ENCODE results near the gene WNT6.
A peak's percentile ranks its signal among the peaks of the same experiment; 100 is the strongest.

WNT6 gene

DNA sequence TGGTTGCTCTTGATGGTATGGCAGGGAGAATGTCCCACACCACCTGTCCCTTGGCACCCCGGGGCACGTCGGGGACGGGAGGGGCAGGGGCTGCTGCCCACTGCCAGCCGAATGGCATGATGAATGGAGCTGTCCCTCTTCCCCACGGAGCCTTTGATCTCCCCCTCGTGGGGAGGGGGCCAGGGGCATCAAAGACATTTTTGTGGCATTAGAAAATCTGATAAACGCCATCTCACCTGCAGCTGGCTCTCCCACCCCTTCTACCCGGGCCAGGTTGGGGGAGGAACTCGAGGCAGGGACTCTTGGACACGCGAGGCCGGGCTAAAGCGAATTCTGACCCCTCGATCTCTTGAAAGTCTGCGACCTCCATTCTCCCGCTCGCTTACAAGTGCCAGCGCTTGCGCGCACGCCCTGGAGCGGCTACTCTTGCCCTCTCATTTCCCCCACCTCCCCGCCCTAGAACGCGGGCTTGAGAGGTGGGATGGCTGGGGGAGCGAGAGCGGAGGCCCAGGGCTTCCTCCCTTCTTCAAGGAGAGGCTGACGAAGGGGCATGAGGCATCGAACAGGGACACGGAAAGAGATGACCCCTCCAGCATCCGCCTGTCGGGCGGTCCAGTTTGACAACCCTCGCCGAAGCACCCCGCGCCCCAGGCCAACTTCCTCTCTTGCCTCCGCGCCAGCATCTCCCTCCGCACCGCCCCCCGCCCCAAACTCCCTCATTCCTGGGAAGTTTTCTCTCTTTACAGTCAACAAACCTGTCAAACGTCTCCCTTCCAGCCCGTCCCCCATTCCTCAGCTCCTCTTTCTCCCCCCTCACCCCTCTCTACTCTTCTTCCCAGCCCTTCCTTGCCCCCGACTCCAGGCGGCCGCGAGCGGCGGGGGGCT lies 692 bp upstream of the WNT6 start:
- DNase-seq = no peak

GRCh38 chr2:218859988-218860831 lies 605 bp downstream of the WNT6 start:
- no peak for DNase-seq

- DNase-seq = no peak
Measured at GRCh38 chr2:218860950-218861381, 1.4 kb downstream of the WNT6 start.

GRCh38 chr2:218861645-218862318 lies 2.2 kb downstream of the WNT6 start:
- DNase-seq = no peak

GRCh38 chr2:218863021-218863520 lies 3.5 kb downstream of the WNT6 start:
- DNase-seq = no peak

DNA sequence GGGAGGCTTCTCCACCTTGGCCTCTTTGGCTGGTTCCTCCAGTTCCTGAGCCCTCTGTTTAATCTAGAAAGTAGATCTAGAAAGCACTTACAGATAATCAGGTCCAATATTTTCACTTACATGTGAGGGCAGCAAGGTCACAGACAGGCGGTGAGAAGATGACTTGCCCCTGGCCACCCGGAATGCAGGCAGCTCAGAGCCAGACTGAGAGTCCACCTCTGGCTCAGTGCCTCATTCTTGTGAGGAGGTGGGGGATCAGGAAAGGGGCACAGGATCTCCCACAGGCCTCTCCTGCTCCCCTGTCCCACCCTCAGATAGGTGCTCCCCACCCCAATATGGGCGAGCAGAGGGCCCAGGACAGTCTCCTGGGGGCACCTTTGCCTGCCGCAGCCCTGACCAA lies 5.8 kb downstream of the WNT6 start:
- no peak for DNase-seq

DNA sequence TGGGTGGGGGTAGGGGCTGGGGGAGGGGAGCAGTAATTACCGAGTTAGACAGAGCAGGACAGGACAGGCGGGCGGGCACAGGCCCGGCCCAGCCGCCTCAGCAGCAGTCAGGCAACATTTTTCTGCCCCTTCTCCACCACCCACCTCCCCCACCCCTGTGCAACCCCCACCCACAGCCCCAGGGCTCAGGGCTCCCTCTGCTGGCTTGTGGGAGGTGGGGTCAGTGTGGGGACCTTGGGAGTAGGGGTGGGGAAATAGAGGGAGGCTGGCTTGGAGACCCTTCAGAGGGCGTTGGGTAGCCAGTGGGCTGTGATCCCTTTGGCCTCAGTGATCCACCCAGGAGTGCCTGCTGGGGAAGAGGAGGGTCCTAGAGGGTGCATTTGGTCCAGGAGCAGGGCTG lies 6.4 kb downstream of the WNT6 start:
- DNase-seq = no peak

- DNase-seq = no peak
Measured at GRCh38 chr2:218867900-218868299, 8.3 kb downstream of the WNT6 start.

DNA sequence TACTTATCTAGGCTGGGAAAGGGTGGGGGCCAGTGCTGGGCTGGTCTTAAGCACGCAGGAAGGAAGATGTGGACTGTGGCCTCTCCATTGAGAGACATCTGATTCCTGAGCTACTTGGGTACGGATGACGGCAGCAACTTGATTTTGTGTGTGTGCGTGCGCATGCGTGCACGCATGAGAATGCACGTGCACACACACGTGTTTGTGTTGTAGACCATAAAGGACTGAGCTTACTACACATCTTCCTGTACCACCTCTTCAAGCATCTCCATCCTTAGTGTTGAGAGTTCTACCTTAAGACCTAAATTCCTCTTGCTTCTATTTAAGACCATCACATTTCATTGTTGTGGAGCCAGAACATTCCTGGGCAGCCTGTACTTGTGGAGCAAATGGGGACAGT lies 9.5 kb downstream of the WNT6 start:
- no peak for DNase-seq

GRCh38 chr2:218870984-218871344 lies 11.4 kb downstream of the WNT6 start:
- DNase-seq = no peak

GRCh38 chr2:218871345-218872302 lies 12.0 kb downstream of the WNT6 start:
- no peak for DNase-seq

- DNase-seq = no peak
Measured at GRCh38 chr2:218872645-218873358, 13.2 kb downstream of the WNT6 start.

DNA sequence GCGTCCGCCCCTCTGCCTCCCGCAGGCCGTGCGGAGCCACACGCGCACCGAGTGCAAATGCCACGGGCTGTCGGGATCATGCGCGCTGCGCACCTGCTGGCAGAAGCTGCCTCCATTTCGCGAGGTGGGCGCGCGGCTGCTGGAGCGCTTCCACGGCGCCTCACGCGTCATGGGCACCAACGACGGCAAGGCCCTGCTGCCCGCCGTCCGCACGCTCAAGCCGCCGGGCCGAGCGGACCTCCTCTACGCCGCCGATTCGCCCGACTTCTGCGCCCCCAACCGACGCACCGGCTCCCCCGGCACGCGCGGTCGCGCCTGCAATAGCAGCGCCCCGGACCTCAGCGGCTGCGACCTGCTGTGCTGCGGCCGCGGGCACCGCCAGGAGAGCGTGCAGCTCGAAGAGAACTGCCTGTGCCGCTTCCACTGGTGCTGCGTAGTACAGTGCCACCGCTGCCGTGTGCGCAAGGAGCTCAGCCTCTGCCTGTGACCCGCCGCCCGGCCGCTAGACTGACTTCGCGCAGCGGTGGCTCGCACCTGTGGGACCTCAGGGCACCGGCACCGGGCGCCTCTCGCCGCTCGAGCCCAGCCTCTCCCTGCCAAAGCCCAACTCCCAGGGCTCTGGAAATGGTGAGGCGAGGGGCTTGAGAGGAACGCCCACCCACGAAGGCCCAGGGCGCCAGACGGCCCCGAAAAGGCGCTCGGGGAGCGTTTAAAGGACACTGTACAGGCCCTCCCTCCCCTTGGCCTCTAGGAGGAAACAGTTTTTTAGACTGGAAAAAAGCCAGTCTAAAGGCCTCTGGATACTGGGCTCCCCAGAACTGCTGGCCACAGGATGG lies 14.0 kb downstream of the WNT6 start:
- DNase-seq = no peak

- DNase-seq = no peak
Measured at GRCh38 chr2:218875692-218876246, 16.2 kb downstream of the WNT6 start.

- DNase-seq = peak; percentile 60
Measured at GRCh38 chr2:218876562-218877219, 17.1 kb downstream of the WNT6 start.

GRCh38 chr2:218877331-218877730 lies 17.7 kb downstream of the WNT6 start:
- no peak for DNase-seq

DNA sequence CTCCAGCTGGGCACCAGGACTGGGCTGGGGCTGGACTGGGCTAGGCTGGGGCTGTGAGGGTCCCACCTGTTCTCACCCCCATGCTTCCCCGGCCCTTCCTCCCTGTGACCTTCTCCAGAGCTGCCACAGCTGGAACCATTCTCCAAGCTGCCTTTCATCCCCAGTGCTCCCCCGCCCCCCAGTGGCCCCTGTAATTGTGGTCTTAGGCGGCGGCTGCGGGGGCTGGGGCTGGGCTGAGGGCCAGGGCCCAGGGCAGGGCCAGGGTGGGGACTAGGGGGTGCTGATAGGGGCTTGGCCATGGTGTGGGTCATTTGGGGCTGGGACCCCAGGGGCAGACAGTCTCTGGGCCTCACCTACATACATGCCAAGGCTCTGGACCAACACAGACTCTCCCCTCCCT lies 18.3 kb downstream of the WNT6 start:
- DNase-seq = no peak

GRCh38 chr2:218878486-218878885 lies 18.9 kb downstream of the WNT6 start:
- no peak for DNase-seq
